ENCODE results near the gene GALNT15.

DNA sequence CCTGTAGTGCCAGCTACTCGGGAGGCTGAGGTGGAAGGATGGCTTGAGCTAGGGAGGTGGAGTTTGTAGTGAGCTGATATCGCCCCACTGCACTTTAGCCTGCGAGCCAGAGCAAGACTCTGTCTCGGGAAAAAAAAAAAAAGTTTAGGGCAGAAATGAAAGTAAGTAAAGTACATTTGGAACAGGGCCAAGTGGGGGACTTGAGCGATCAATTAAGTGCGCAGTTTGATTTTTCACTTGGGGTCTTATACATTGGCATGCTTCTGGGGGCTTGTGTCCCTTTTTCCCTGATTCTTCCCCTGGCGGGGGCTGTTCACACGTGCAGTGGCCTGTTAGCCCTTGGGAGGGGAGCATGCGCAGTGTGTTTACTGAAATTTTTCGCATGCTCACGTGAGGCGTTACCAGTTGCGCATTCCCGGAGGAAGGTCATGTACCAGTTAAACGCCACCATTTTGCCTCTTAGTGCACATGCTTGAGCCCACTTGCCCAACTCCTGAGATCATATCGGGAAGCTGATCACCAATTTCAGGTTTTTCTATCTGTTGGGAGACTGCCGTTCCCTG is 42.0 kb downstream of the GALNT15 start:
- TF ChIP-seq CEBPB (IDR thresholded peaks at IDR 0.05) (no peak), EGR1 (IDR thresholded peaks at IDR 0.05) (no peak), RAD21 (IDR thresholded peaks at IDR 0.05; ENCODE audit: low read depth) (no peak)
- TF ChIP-seq, protein P1, sequence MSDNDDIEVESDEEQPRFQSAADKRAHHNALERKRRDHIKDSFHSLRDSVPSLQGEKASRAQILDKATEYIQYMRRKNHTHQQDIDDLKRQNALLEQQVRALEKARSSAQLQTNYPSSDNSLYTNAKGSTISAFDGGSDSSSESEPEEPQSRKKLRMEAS (IDR thresholded peaks at IDR 0.05) = no peak

Data from Ishikawa (cell line).